B cell (primary cell): ENCODE measurements around the gene BTK.

Source experiments
- EZH2 ChIP-seq: IDR thresholded peaks from 2 replicates; pipeline ENCODE4 v1.6.1; 2012; ENCODE audit warnings: borderline replicate concordance, low read depth, mild to moderate bottlenecking, moderate library complexity, low read length; ENCODE audit not compliant: insufficient read depth, poor library complexity, severe bottlenecking
- TF ChIP-seq, protein P1 (sequence below): fragments of 200-600 bp; IDR thresholded peaks from one replicate; pipeline ENCODE4 v1.8.0; 2022; ENCODE audit warnings: antibody characterized with exemption, mild to moderate bottlenecking

DNA sequence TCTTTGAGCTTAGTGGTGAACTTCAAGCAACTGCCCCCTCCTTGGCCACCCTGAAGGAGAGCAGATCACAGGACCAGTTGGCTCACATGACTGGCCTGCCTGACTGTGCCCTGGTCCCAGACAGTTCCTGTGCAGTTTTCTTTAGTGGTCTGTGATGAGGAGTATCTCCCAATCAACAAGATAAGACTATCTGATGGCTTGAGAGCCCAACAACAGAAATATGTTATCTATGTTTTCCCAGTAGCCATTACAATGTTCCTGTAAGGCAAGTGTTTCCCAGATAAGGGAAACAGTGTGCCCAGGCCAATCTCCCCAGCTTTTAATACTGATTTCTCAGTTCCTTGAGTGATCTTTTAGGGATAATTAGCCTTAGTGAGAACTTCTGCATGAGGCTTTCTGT, 23.2 kb downstream of the BTK start:
- TF ChIP-seq, protein P1, sequence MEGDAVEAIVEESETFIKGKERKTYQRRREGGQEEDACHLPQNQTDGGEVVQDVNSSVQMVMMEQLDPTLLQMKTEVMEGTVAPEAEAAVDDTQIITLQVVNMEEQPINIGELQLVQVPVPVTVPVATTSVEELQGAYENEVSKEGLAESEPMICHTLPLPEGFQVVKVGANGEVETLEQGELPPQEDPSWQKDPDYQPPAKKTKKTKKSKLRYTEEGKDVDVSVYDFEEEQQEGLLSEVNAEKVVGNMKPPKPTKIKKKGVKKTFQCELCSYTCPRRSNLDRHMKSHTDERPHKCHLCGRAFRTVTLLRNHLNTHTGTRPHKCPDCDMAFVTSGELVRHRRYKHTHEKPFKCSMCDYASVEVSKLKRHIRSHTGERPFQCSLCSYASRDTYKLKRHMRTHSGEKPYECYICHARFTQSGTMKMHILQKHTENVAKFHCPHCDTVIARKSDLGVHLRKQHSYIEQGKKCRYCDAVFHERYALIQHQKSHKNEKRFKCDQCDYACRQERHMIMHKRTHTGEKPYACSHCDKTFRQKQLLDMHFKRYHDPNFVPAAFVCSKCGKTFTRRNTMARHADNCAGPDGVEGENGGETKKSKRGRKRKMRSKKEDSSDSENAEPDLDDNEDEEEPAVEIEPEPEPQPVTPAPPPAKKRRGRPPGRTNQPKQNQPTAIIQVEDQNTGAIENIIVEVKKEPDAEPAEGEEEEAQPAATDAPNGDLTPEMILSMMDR, result no peak
- no peak for TF ChIP-seq EZH2
